ENCODE results near the gene MARVELD1. TPM values are rescaled to one million over a fixed set of nuclear protein-coding genes. Genes with fewer than 3 reads are reported as not detected.

Gene MARVELD1
- total and polyA plus RNA-seq, 2 of the 8 experiments (the other 6 are each of a cell fraction or from before 2014, with no cell fraction given): 28.1 to 37.3 TPM

- H3K27ac ChIP-seq (ENCODE audit: low read depth, low read length): no peak overlapping the region
- FAIRE-seq: no peak
- 87% methylated on average over 1 of the region's 1 CpG; no CpG with 5 or more reads in 1 of the 2 experiments for whole genome bisulfite sequencing, 2 experiments (ENCODE audit: extremely low coverage in 1 of 2, insufficient coverage in 1 of 2, insufficient read length in 1 of 2, insufficient replicate concordance in 2 of 2, low coverage in 1 of 2, low lambda C conversion rate in 2 of 2, missing lambda C conversion rate in 1 of 2)
These were observed 44.0 kb upstream of the MARVELD1 start for GRCh38 chr10:97669571-97669970.

More at GRCh38 chr10:97669571-97669970, 44.0 kb upstream of the MARVELD1 start:
- no peak overlapping the region for H3K23ac ChIP-seq (ENCODE audit: insufficient read length)
- H4K5ac ChIP-seq (ENCODE audit: insufficient read length, low read depth, low read length): no peak overlapping the region
- H3K4me1 ChIP-seq (replicated peaks in 1 of 4; ENCODE audit: control insufficient read depth in 3 of 4, insufficient read depth in 4 of 4, low read length in 3 of 4): no peaks in the 10 kb centered on the region
- peaks cover 17 to 39% (median 23%) of the 10 kb centered on the region in 4 experiments for H3K36me3 ChIP-seq (ENCODE audit: control insufficient read depth in 2 of 4, insufficient read depth in 4 of 4, low read length in 3 of 4)
- no peak overlapping the region for H2BK120ac ChIP-seq (replicated peaks; ENCODE audit: low read depth, low read length)
- no peak overlapping the region for H3K18ac ChIP-seq (ENCODE audit: extremely low read depth, low read length)
- H3K4ac ChIP-seq (replicated peaks; ENCODE audit: insufficient read length, low read depth, low read length): no peak overlapping the region
- no peak overlapping the region for H2BK12ac ChIP-seq (ENCODE audit: low read depth, low read length)
- H3K79me2 ChIP-seq (ENCODE audit: control insufficient read depth in 1 of 2, insufficient read depth in 2 of 2, low read length in 2 of 2): no peaks in the 10 kb centered on the region
- no peak overlapping the region for H3K4me2 ChIP-seq (ENCODE audit: insufficient read depth in 1 of 2, low read depth in 2 of 2, low read length in 2 of 2)
- H3K27me3 ChIP-seq (replicated peaks in 1 of 4; ENCODE audit: control insufficient read depth in 3 of 4, extremely low read depth in 1 of 4, insufficient read depth in 3 of 4, low read length in 3 of 4): no peaks in the 10 kb centered on the region
- H3K4me3 ChIP-seq (ENCODE audit: extremely low read depth in 1 of 4, insufficient read depth in 2 of 4, low read depth in 3 of 4, low read length in 4 of 4): no peak overlapping the region
- POLR2A ChIA-PET (ENCODE audit: partially characterized antibody): interaction anchor here (1.3 kb wide), 1 partner anchor 17 kb away, joined by 3 read pairs; the partner anchor contains the start of gene AVPI1
- H3K23me2 ChIP-seq (ENCODE audit: low read depth, low read length): no peaks in the 10 kb centered on the region
- TF ChIP-seq RXRA (IDR thresholded peaks at IDR 0.05; ENCODE audit: insufficient read depth, low read depth, low read length): no peak
- no peak for TF ChIP-seq GTF2F1 (IDR thresholded peaks at IDR 0.05; ENCODE audit: borderline replicate concordance, low read depth, low read length)
- no peak for TF ChIP-seq MAX (IDR thresholded peaks at IDR 0.05)
- TF ChIP-seq BACH1 (IDR thresholded peaks at IDR 0.05; ENCODE audit: low read length): no peak
- no peak for TF ChIP-seq YY1 (IDR thresholded peaks at IDR 0.05; ENCODE audit: low read depth, low read length)
- TF ChIP-seq CHD1 (IDR thresholded peaks at IDR 0.05; ENCODE audit: low read depth, low read length): no peak
- no peak for TF ChIP-seq KDM5A (IDR thresholded peaks at IDR 0.05; ENCODE audit: low read length)
- TF ChIP-seq BRCA1 (IDR thresholded peaks at IDR 0.05; ENCODE audit: low read depth, low read length): no peak
- TF ChIP-seq TEAD4 (IDR thresholded peaks at IDR 0.05; ENCODE audit: low read depth, low read length): no peak
- TF ChIP-seq, protein P1, sequence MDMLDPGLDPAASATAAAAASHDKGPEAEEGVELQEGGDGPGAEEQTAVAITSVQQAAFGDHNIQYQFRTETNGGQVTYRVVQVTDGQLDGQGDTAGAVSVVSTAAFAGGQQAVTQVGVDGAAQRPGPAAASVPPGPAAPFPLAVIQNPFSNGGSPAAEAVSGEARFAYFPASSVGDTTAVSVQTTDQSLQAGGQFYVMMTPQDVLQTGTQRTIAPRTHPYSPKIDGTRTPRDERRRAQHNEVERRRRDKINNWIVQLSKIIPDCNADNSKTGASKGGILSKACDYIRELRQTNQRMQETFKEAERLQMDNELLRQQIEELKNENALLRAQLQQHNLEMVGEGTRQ (IDR thresholded peaks at IDR 0.05; ENCODE audit: low read length): no peak
- no peak for TF ChIP-seq CREB1 (IDR thresholded peaks at IDR 0.05)
- no peak for TF ChIP-seq TBP (IDR thresholded peaks at IDR 0.05; ENCODE audit: low read depth, low read length)
- TF ChIP-seq FOSL1 (IDR thresholded peaks at IDR 0.05; ENCODE audit: insufficient read depth, low read depth, low read length): no peak
- no peak for TF ChIP-seq SP2 (IDR thresholded peaks at IDR 0.05; ENCODE audit: low read length)
- no peak for TF ChIP-seq PHF8 (conservative IDR thresholded peaks at IDR 0.05; ENCODE audit: low read depth, low read length)
- H2BK15ac ChIP-seq (ENCODE audit: low read length): no peak overlapping the region
- H2AK5ac ChIP-seq (ENCODE audit: low read depth, low read length): no peak overlapping the region
- H2BK5ac ChIP-seq (ENCODE audit: low read depth, low read length): no peak overlapping the region
- H2AFZ ChIP-seq (ENCODE audit: low read length): no peak overlapping the region
- no peak overlapping the region for H4K91ac ChIP-seq (replicated peaks; ENCODE audit: insufficient read length, low read length)
- no peak for DNase-seq (ENCODE audit: low read depth in 1 of 2, low spot score in 2 of 2)
- no peaks in the 10 kb centered on the region for H3K79me1 ChIP-seq (ENCODE audit: low read depth, low read length)
- no peaks in the 10 kb centered on the region for H3K9me3 ChIP-seq (ENCODE audit: insufficient read depth in 2 of 2, low read depth in 1 of 2, low read length in 1 of 2)
- no peak overlapping the region for H2BK20ac ChIP-seq (ENCODE audit: low read length)
- CTCF ChIA-PET (ENCODE audit: partially characterized antibody): interaction anchor here (0.6 to 2.6 kb wide), 5 partner anchors 7 to 32 kb away, joined by 3 to 11 read pairs (median 4); partner anchors contain the start of gene AVPI1
- H4K20me1 ChIP-seq (replicated peaks in 1 of 2; ENCODE audit: control insufficient read depth in 1 of 2, insufficient read depth in 2 of 2, low read length in 2 of 2): peaks cover 0 to 3% of the 10 kb centered on the region in 2 experiments
- no peak overlapping the region for H3K14ac ChIP-seq (ENCODE audit: insufficient read length)
- H4K8ac ChIP-seq (ENCODE audit: extremely low read depth, insufficient read depth, low read length): no peak overlapping the region
- no peak overlapping the region for H3K56ac ChIP-seq (replicated peaks; ENCODE audit: insufficient read length, low read depth, low read length)
- H3K9ac ChIP-seq (replicated peaks in 1 of 4; ENCODE audit: extremely low read depth in 1 of 4, low read depth in 3 of 4, low read length in 3 of 4): no peak overlapping the region
